ENCODE data around the gene TDP2. TPM values are rescaled to one million over a fixed set of nuclear protein-coding genes. Genes with fewer than 3 reads are reported as not detected.

TDP2 gene
- total RNA-seq, 1 donor from 2014 or later = 21.8 TPM

DNA sequence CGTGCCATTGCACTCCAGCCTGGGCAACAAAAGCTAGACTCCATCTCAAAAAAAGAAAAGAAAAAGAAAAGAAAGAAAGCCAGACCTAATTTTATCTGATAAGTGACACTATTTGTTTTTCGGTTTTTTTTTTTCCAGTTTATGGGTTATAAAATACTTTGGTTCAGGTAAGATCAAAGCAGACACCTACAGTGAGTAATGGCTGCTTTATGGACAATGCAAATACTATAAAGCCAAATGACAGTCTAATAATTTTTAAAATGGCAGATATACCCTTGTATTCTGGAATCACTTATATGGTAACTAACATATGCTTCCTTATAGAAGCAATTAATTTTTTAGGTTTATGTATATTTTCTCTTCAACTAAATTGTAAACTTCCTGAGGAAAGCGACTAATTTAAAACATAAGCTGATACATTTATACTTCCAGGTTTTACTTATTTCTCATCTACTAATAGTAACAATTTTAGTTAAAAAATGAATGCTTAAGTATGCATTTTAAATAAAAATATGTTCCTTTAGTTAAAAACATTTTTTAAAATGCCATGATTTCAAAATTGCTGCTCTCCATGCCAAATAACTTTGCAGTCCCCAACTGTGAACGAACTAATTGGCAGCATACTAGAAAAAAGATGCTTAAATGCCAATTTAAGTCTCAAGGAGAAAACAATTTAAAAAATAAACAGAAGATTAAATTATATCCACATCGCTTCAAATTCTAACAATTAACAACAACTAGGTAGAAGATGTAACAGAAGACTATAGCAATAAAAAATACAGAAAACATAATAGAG, 59.2 kb downstream of the TDP2 start:
- no peak for ATAC-seq
- no peak for DNase-seq (ENCODE audit: low spot score)

- DNase-seq (ENCODE audit: low spot score) = no peak
Observed at GRCh38 chr6:24606200-24606930, 60.3 kb downstream of the TDP2 start.

DNA sequence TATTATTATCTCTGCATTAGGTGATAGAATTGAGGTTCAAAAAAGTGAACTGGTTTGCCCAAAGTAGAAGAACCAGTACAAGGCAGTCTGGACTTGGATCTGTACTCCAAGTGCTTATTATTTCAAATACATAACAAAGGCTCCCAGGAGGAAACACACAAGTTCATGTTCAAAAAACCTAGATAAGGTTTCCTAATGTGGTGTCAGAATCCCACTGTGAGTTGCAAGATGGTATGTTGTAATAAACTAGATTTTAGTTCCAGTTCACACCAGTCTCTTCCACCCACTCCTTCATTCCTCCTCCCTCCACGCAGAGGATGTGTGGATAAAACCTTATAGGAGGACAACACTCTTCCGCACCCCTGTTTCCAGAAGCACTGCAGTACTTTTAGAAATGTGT, 63.5 kb downstream of the TDP2 start:
- no peak for DNase-seq (ENCODE audit: low spot score)
- ATAC-seq = no peak

More at GRCh38 chr6:24606200-24606930, 60.3 kb downstream of the TDP2 start:
- ATAC-seq = no peak

DNA sequence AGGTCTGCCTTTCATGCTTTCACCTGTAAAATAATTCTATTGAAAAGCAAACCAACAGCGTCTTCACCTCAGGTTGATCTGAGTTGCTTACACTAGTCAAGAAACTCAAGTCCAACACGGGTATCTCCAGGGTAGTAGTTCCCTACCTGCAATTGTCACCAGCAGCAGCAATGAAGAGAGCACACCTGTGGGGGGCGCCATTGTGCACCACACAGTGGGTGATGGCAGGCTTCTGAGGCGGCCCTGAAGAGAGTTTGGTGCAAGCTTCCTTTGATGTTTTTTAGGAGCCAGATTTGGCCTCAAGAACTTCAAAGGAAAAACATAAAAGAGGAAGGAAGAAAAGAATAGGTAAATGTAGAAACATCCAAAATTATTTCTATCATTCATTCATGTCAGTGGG, 65.8 kb downstream of the TDP2 start:
- no peak for DNase-seq (ENCODE audit: low spot score)
- no peak for ATAC-seq

Other genes with a start within 250 kb of the TDP2 start
- 53.1 TPM for gene GPLD1, start 177.3 kb downstream of the TDP2 start, total RNA-seq
- 62.2 TPM for gene ALDH5A1, start 171.9 kb downstream of the TDP2 start, total RNA-seq
- not detected for gene KIAA0319, start 20.7 kb downstream of the TDP2 start, total RNA-seq
- 43.4 TPM for gene ACOT13, start 178 bp upstream of the TDP2 start, total RNA-seq
- gene C6orf62, start 52.3 kb upstream of the TDP2 start, total RNA-seq = 44.8 TPM
- 8.4 TPM for gene GMNN, start 108.0 kb upstream of the TDP2 start, total RNA-seq
- gene ARMH2, start 132.0 kb upstream of the TDP2 start, total RNA-seq = not detected

Measured in left lobe of liver (tissue), 2 donors.